Tracheal epithelial cell (primary cell): Measurements from ENCODE around the gene PGAM5. TPM values are rescaled to one million over a fixed set of nuclear protein-coding genes. Genes with fewer than 3 reads are reported as not detected.

Experiments used
- total RNA-seq: library from RNA; depleted of rRNA; stranded (reverse); fragments of >200 nt; gene quantifications from 2 replicates; pipeline ENCODE4 v1.2.1, GENCODE V29; 2014

Gene PGAM5
- 96.1 and 120 TPM in 2 replicates for total RNA-seq

DNA sequence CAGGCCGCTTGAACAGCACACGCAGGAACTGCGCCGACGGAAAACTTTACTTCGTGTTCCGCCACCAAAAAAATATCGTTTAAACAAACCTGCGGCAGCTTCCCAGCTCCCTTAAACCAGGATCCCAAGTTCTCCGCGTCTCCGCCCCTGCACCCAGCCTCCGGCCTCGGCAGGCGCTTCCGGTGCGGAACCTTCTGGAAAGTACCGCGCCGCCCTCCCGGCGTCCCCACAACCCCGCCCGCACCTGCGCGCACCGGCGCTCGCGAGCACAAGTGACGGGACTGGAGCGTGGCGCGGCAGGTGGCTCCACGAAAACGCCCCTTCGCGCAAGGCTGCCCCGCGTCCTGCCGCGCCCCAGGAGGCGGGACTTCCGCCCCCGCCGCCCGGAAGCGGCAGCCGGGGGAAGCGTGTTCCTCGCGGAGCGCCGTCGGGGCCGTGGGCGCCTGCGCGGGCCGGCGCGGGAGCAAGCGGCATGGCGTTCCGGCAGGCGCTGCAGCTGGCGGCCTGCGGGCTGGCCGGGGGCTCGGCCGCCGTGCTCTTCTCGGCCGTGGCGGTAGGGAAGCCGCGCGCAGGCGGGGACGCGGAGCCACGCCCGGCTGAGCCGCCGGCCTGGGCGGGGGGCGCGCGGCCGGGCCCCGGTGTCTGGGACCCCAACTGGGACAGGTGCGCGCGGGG, at the start of gene PGAM5:
TSS of gene PGAM5 (plus strand) at position 438 of the 675 bp plus-strand sequence. CDS start at position 473, 35 bp downstream.

DNA sequence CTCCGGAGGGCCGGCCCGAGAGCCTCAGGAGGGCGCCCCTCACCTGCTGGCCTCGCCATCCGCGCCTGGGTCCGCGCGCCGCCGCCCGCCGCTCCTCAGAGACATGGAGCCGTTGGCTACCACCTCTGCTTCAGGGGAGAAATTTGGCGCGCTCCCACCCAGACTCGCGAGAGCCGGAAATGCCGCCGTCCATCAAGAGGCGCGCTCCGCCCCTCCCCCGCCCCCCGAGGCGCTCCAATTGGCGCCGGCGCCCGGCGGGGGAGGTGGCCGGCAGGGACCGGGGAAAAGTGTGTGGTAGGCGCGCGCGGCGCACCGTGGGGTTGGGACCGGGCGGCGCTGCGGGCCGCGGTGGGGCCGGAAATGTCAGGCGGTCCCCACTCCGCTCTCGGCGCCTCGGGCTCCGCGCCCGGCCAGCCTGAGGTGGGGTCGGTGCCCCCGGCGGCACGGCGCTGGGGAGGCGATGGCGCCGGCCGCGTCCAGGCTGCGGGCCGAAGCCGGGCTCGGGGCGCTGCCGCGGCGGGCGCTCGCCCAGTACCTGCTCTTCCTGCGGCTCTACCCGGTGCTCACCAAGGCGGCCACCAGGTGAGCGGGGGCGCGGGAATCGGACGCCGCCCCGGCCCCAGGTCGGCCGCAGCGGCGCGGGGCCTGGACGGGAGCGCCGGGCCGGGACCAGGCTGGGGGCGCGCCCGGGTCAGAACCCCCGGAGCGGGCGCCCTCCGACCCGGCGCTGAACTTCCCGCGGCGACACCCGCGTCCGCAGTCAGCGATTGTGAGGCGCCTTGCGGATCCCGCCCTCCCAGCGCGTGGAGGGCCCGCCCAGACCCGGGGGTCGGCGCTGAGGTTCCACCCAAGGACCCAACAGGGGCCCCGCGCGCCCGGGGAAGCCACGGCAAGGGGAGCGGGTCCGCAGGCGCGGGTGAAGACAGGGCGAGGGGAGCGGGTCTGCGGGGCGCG, 23.2 kb upstream of the PGAM5 start, which contains the start of the genes POLE and PXMP2:
TSS of gene POLE (minus strand) at position 132 of the 954 bp plus-strand sequence. CDS start at position 105, 27 bp downstream.
TSS of gene PXMP2 (plus strand) at position 377 of the 954 bp plus-strand sequence. CDS start at position 461, 84 bp downstream.

DNA sequence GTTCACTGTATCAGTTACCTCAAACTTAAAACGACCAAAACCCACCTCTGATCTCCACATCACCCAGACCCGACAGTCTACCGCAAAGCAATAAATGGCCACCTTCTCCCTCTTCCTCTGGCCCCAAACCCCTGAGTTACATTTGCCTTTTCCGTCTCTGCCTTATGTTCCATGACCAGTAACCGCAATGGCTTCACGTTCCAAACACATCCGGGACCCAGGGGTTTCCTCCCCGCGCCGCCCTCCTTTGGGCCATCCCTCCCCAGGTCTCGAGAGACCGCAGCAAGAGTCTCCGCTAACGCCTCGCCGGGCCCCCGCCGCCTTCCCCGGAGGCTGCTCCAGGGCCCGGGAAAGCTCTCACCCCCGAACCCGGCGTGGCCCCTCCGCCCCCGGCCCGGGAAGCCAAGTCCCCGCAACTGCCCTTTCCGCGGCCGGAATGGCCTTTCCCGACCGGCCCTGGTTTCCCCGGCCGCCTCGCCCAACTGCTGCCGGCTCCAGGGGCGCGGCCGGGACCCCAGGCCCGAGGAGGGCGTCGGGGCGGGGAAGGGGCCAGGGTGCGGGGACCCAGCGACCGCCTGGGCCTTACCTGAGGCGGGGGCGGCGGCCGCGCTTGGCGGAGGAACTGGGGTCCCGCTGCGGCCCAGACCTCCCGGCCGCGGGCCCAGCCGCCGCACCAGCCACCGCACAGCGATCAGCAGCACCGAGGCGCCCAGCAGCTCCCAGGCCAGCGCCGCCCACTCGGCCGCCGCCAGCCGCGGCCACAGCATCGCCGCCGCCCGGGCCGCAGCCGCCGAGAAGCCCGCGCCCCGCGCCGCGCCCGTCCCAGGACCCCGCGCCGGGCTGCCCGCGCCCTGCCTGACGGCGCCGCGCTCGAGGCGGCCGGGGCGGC, 50.6 kb downstream of the PGAM5 start, which contains the start of gene ANKLE2:
TSS of gene ANKLE2 (minus strand) at position 801 of the 889 bp plus-strand sequence. CDS start at position 767, 34 bp downstream.

Other genes with a start within 250 kb of the PGAM5 start
- 4.9 and 10.6 TPM in 2 replicates for gene FBRSL1, start 220.7 kb upstream of the PGAM5 start, total RNA-seq
- gene LRCOL1, start 100.3 kb upstream of the PGAM5 start, total RNA-seq, result 0.24 TPM in 1 of 2 replicates, not detected in the other
- not detected in 2 replicates for gene P2RX2, start 92.1 kb upstream of the PGAM5 start, total RNA-seq
- gene POLE, start 23.5 kb upstream of the PGAM5 start, total RNA-seq, result 6.5 and 19.2 TPM in 2 replicates
- gene PXMP2, start 23.3 kb upstream of the PGAM5 start, total RNA-seq, result 6.0 and 9.9 TPM in 2 replicates
- gene ANKLE2, start 51.0 kb downstream of the PGAM5 start, total RNA-seq, result 55.6 and 113 TPM in 2 replicates
- 72.5 and 83.6 TPM in 2 replicates for gene GOLGA3, start 118.0 kb downstream of the PGAM5 start, total RNA-seq
- 30.5 and 47.2 TPM in 2 replicates for gene CHFR, start 176.8 kb downstream of the PGAM5 start, total RNA-seq
- gene ZNF605, start 245.5 kb downstream of the PGAM5 start, total RNA-seq, result 4.1 and 4.9 TPM in 2 replicates